Upper lobe of left lung (tissue), 4 donors: ENCODE results near the gene PAQR5.

Experiments used
- POLR2AphosphoS5 ChIP-seq, 2 donors: sonication (generic); formaldehyde crosslinking; IDR thresholded peaks; one replicate each; pipeline ENCODE4 v1.5.1; 2017; ENCODE audit warnings: antibody characterized with exemption in 2 of 2
- TF ChIP-seq, protein P1 (sequence below), 6 experiments: fragments of 450-650 bp in 4 of 6; fragments of 200-600 bp in 2 of 6; sonication (generic) in 2 of 6; IDR thresholded peaks; one replicate each; pipeline ENCODE4 v1.5.1; 2016 to 2019; ENCODE audit warnings: antibody characterized with exemption in 6 of 6

- no peak for TF ChIP-seq POLR2AphosphoS5 (IDR thresholded peaks at IDR 0.05)
- TF ChIP-seq, protein P1, sequence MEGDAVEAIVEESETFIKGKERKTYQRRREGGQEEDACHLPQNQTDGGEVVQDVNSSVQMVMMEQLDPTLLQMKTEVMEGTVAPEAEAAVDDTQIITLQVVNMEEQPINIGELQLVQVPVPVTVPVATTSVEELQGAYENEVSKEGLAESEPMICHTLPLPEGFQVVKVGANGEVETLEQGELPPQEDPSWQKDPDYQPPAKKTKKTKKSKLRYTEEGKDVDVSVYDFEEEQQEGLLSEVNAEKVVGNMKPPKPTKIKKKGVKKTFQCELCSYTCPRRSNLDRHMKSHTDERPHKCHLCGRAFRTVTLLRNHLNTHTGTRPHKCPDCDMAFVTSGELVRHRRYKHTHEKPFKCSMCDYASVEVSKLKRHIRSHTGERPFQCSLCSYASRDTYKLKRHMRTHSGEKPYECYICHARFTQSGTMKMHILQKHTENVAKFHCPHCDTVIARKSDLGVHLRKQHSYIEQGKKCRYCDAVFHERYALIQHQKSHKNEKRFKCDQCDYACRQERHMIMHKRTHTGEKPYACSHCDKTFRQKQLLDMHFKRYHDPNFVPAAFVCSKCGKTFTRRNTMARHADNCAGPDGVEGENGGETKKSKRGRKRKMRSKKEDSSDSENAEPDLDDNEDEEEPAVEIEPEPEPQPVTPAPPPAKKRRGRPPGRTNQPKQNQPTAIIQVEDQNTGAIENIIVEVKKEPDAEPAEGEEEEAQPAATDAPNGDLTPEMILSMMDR (IDR thresholded peaks at IDR 0.05): no peak
These were observed 113.6 kb downstream of the PAQR5 start for GRCh38 chr15:69412274-69412673.
